Lung (tissue), 12 donors: ENCODE data around the gene PCMTD2. TPM values are rescaled to one million over a fixed set of nuclear protein-coding genes. Genes with fewer than 3 reads are reported as not detected.
"Not testable (repeated sequence)": the region's sequence is repeated elsewhere in the genome, so short reads cannot be mapped to it uniquely, and the experiment has no call there.

ENCODE experiments used
- ATAC-seq: fragments of 200-7000 bp; cut with Tn5 transposase; one replicate; pipeline ENCODE4 v1.9.1; 2020; ENCODE audit warnings: moderate number of reproducible peaks; ENCODE audit not compliant: insufficient read depth, low FRiP score
- DNase-seq, 3 donors: peaks; one replicate each; pipeline ENCODE4 v3.0.0-alpha.2; 2013 to 2017
- H3K27ac ChIP-seq, 2 donors: one replicate each; pipeline ENCODE4 v1.5.1; 2013; ENCODE audit warnings: mild to moderate bottlenecking in 2 of 2, moderate library complexity in 2 of 2, control low read depth in 1 of 2, inconsistent platforms in 1 of 2, low read depth in 1 of 2, low read length in 1 of 2
- H3K27me3 ChIP-seq, 3 donors: one replicate each; pipeline ENCODE4 v1.5.1; 2013; ENCODE audit warnings: low read length in 2 of 3; ENCODE audit not compliant: control insufficient read depth in 3 of 3, insufficient read depth in 3 of 3
- H3K36me3 ChIP-seq, 4 donors: one replicate each; pipeline ENCODE4 v1.5.1; 2013; ENCODE audit warnings: low read length in 4 of 4, mild to moderate bottlenecking in 1 of 4, moderate library complexity in 1 of 4; ENCODE audit not compliant: control insufficient read depth in 4 of 4, insufficient read depth in 4 of 4
- H3K4me1 ChIP-seq, 5 donors: one replicate each; pipeline ENCODE4 v1.5.1; 2013; ENCODE audit warnings: low read length in 5 of 5, mild to moderate bottlenecking in 2 of 5, moderate library complexity in 1 of 5; ENCODE audit not compliant: control insufficient read depth in 5 of 5, insufficient read depth in 5 of 5
- H3K4me3 ChIP-seq: one replicate; pipeline ENCODE4 v1.5.1; 2013; ENCODE audit warnings: mild to moderate bottlenecking, control low read depth, moderate library complexity
- H3K9ac ChIP-seq, 2 donors: one replicate each; pipeline ENCODE4 v1.5.1; 2013; ENCODE audit warnings: low read length in 2 of 2, control low read depth in 1 of 2; ENCODE audit not compliant: insufficient read depth in 1 of 2
- H3K9me3 ChIP-seq, 4 donors: one replicate each; pipeline ENCODE4 v1.5.1; 2013; ENCODE audit warnings: low read length in 3 of 4, mild to moderate bottlenecking in 1 of 4, moderate library complexity in 1 of 4; ENCODE audit not compliant: control insufficient read depth in 4 of 4, insufficient read depth in 3 of 4
- CTCF ChIP-seq: IDR thresholded peaks from 2 replicates; pipeline ENCODE4 v1.5.1; 2012; ENCODE audit warnings: mild to moderate bottlenecking; ENCODE audit errors: control extremely low read depth, extremely low read depth
- WGBS, 2 donors: extraction: QIAGEN DNeasy Blood & Tissue Kit; methylation state at CpG; one replicate each; pipeline ENCODE4 v1.1.7; 2013; 5-methylcytosine and 5-hydroxymethylcytosine counted together
- polyA plus RNA-seq, 2 donors: library from polyadenylated mRNA; stranded (reverse); fragments of 200-250 nt; gene quantifications; one replicate each; pipeline ENCODE4 v1.2.1, GENCODE V29; 2013
- total RNA-seq, 2 donors: library from RNA; depleted of rRNA in 1 of 2; stranded (reverse); fragments of >200 nt in 1 of 2; gene quantifications; one replicate each; pipeline ENCODE4 v1.2.1, GENCODE V29; 2014 to 2021
- donor health status: control.
- donor health status: control.
- donor health status: Bipolar disorder and iron deficiency.
- donor health status: healthy.
- donor health status: DM: yes; HTN: yes; CAD: no.

PCMTD2 gene
- total and polyA plus RNA-seq, 4 donors: 16.5 to 123 (median 25.2) TPM

- Histone ChIP-seq H3K27ac (peak overlapping the region in 1 of 2 donors; percentile 14), H3K9ac (no peak overlapping the region), H3K36me3 (no peaks in the 10 kb centered on the region), H3K4me3 (no peak overlapping the region), H3K4me1 (no peaks in the 10 kb centered on the region), H3K9me3 (no peaks in the 10 kb centered on the region), H3K27me3 (no peaks in the 10 kb centered on the region)
- TF ChIP-seq CTCF: no peak
- no peak for ATAC-seq
- 79 to 94% methylated on average over 5 of the region's 5 CpGs for WGBS, 2 donors
- no peak for DNase-seq
These were observed 21.8 kb upstream of the PCMTD2 start for GRCh38 chr20:64233725-64234124.

GRCh38 chr20:64234291-64234791 lies 21.2 kb upstream of the PCMTD2 start:
- 92 to 93% methylated on average over 11 of the region's 11 CpGs for WGBS, 2 donors
- no peak for TF ChIP-seq CTCF
- no peaks in the 10 kb centered on the region for H3K27me3 ChIP-seq
- no peak overlapping the region for H3K27ac ChIP-seq
- H3K4me1 ChIP-seq: no peaks in the 10 kb centered on the region
- H3K9ac ChIP-seq: no peak overlapping the region
- no peaks in the 10 kb centered on the region for H3K36me3 ChIP-seq
- ATAC-seq: no peak
- DNase-seq: no peak
- no peaks in the 10 kb centered on the region for H3K9me3 ChIP-seq
- no peak overlapping the region for H3K4me3 ChIP-seq

GRCh38 chr20:64234921-64235565 lies 20.5 kb upstream of the PCMTD2 start:
- H3K4me3 ChIP-seq, H3K9me3 ChIP-seq, H3K4me1 ChIP-seq, H3K36me3 ChIP-seq, DNase-seq, ATAC-seq, H3K27ac ChIP-seq, H3K9ac ChIP-seq, H3K27me3 ChIP-seq: not testable (repeated sequence)
- 96 to 99% methylated on average over 14 to 15 of the region's 17 CpGs for WGBS, 2 donors

GRCh38 chr20:64236137-64237088 lies 19.1 kb upstream of the PCMTD2 start:
- DNase-seq (no peak), ATAC-seq (no peak)
- Histone ChIP-seq H3K4me1 (no peaks in the 10 kb centered on the region), H3K9me3 (no peaks in the 10 kb centered on the region), H3K9ac (no peak overlapping the region), H3K36me3 (no peaks in the 10 kb centered on the region), H3K27ac (no peak overlapping the region), H3K4me3 (no peak overlapping the region), H3K27me3 (no peaks in the 10 kb centered on the region)
- WGBS, 2 donors: 90 to 94% methylated on average over 16 to 27 of the region's 27 CpGs
- no peak for TF ChIP-seq CTCF
